NT2/D1 (cell line): ENCODE results near the gene CNNM1.

Source experiments
- YY1 ChIP-seq: IDR thresholded peaks from 2 replicates; pipeline ENCODE4 v1.6.1; 2011; ENCODE audit not compliant: insufficient read length, insufficient read depth
- ZNF274 ChIP-seq: IDR thresholded peaks from 2 replicates; pipeline ENCODE4 v1.6.1; 2011; ENCODE audit warnings: mild to moderate bottlenecking, low read depth, low read length

DNA sequence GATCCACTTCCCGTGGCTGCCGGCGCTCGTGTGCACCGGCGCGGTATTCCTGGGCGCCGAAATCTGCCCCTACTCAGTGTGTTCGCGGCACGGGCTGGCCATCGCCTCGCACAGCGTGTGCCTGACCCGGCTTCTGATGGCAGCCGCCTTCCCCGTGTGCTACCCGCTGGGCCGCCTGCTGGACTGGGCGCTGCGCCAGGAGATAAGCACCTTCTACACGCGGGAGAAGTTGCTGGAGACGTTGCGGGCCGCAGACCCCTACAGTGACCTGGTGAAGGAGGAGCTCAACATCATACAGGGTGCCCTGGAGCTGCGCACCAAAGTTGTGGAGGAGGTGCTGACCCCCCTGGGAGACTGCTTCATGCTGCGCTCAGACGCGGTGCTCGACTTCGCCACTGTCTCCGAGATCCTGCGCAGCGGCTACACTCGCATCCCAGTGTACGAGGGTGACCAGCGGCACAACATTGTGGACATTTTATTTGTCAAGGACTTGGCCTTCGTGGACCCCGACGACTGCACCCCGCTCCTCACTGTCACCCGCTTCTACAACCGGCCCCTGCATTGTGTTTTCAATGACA lies 1.3 kb downstream of the CNNM1 start:
- no peak for TF ChIP-seq YY1
- TF ChIP-seq ZNF274, result no peak
